Loucy (cell line): ENCODE results near the gene SCIMP.

Experiments
- H2AFZ ChIP-seq: fragments of 200-600 bp; sonication (generic); 2 replicates; pipeline ENCODE4 v1.6.0; 2016; ENCODE audit warnings: antibody characterized with exemption, mild to moderate bottlenecking, low read length, moderate library complexity
- H3F3A ChIP-seq: fragments of 200-600 bp; 2 replicates; pipeline ENCODE4 v1.6.0; 2016; ENCODE audit warnings: antibody characterized with exemption, low read depth, mild to moderate bottlenecking
- H3K27me3 ChIP-seq: fragments of 200-600 bp; sonication (generic); 2 replicates; pipeline ENCODE4 v1.6.1; 2014; ENCODE audit warnings: low read length, mild to moderate bottlenecking; ENCODE audit not compliant: insufficient read depth, poor library complexity, severe bottlenecking
- H3K36me3 ChIP-seq: fragments of 200-600 bp; sonication (generic); 2 replicates; pipeline ENCODE4 v1.6.1; 2016; ENCODE audit warnings: low read length; ENCODE audit not compliant: insufficient read depth
- H3K4me1 ChIP-seq: fragments of 200-600 bp; sonication (generic); 2 replicates; pipeline ENCODE4 v1.5.1; 2014; ENCODE audit warnings: low read length, mild to moderate bottlenecking; ENCODE audit not compliant: insufficient read depth, poor library complexity, severe bottlenecking
- H3K4me2 ChIP-seq: fragments of 200-600 bp; sonication (generic); 2 replicates; pipeline ENCODE4 v1.6.0; 2014; ENCODE audit warnings: antibody characterized with exemption, low read length, low read depth, mild to moderate bottlenecking; ENCODE audit not compliant: poor library complexity, severe bottlenecking
- H3K4me3 ChIP-seq: fragments of 200-600 bp; sonication (generic); 2 replicates; pipeline ENCODE4 v1.5.1; 2014; ENCODE audit warnings: low read length, mild to moderate bottlenecking, mixed read lengths; ENCODE audit not compliant: poor library complexity, severe bottlenecking
- H3K79me2 ChIP-seq: fragments of 200-600 bp; sonication (generic); 2 replicates; pipeline ENCODE4 v1.6.1; 2014; ENCODE audit warnings: low read length; ENCODE audit not compliant: insufficient read depth
- H3K9ac ChIP-seq: fragments of 200-600 bp; sonication (generic); 2 replicates; pipeline ENCODE4 v1.6.0; 2014; ENCODE audit warnings: mild to moderate bottlenecking, low read depth, low read length, moderate library complexity; ENCODE audit not compliant: poor library complexity, severe bottlenecking
- H3K9me2 ChIP-seq: fragments of 200-600 bp; sonication (generic); replicated peaks from 2 replicates; pipeline ENCODE4 v1.6.1; 2016; ENCODE audit warnings: low read depth, low read length, mixed read lengths
- H3K9me3 ChIP-seq: fragments of 200-600 bp; sonication (generic); 2 replicates; pipeline ENCODE4 v1.6.1; 2014; ENCODE audit warnings: mild to moderate bottlenecking, antibody characterized with exemption, low read length, low read depth; ENCODE audit not compliant: insufficient read depth
- H4K20me1 ChIP-seq: fragments of 200-600 bp; sonication (generic); 2 replicates; pipeline ENCODE4 v1.6.0; 2014; ENCODE audit warnings: antibody characterized with exemption, low read length, mild to moderate bottlenecking; ENCODE audit not compliant: insufficient read depth, poor library complexity, severe bottlenecking
- EZH2phosphoT487 ChIP-seq: fragments of 200-600 bp; IDR thresholded peaks from 2 replicates; pipeline ENCODE4 v1.6.1; 2018; ENCODE audit warnings: antibody characterized with exemption, mild to moderate bottlenecking, moderate library complexity, borderline replicate concordance
- TF ChIP-seq, protein P1 (sequence below): fragments of 200-600 bp; sonication (generic); conservative IDR thresholded peaks from 2 replicates; pipeline ENCODE4 v1.5.1; 2014; ENCODE audit warnings: mild to moderate bottlenecking, antibody characterized with exemption, low read length

Gene SCIMP

GRCh38 chr17:5210614-5211252, 23.9 kb downstream of the SCIMP start:
- Histone ChIP-seq H3K79me2 (no peaks in the 10 kb centered on the region), H3K9me3 (no peaks in the 10 kb centered on the region), H3K27me3 (no peaks in the 10 kb centered on the region), H3F3A (no peaks in the 10 kb centered on the region), H3K4me1 (no peaks in the 10 kb centered on the region), H3K9me2 (no peaks in the 10 kb centered on the region), H3K4me2 (no peak overlapping the region), H4K20me1 (no peaks in the 10 kb centered on the region), H3K4me3 (no peak overlapping the region), H2AFZ (no peak overlapping the region), H3K36me3 (no peaks in the 10 kb centered on the region), H3K9ac (no peak overlapping the region)
- TF ChIP-seq, protein P1, sequence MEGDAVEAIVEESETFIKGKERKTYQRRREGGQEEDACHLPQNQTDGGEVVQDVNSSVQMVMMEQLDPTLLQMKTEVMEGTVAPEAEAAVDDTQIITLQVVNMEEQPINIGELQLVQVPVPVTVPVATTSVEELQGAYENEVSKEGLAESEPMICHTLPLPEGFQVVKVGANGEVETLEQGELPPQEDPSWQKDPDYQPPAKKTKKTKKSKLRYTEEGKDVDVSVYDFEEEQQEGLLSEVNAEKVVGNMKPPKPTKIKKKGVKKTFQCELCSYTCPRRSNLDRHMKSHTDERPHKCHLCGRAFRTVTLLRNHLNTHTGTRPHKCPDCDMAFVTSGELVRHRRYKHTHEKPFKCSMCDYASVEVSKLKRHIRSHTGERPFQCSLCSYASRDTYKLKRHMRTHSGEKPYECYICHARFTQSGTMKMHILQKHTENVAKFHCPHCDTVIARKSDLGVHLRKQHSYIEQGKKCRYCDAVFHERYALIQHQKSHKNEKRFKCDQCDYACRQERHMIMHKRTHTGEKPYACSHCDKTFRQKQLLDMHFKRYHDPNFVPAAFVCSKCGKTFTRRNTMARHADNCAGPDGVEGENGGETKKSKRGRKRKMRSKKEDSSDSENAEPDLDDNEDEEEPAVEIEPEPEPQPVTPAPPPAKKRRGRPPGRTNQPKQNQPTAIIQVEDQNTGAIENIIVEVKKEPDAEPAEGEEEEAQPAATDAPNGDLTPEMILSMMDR, result no peak
- no peak for TF ChIP-seq EZH2phosphoT487

- H3K36me3 ChIP-seq, result no peaks in the 10 kb centered on the region
- H3K9ac ChIP-seq, result no peak overlapping the region
- H3K27me3 ChIP-seq, result no peaks in the 10 kb centered on the region
- H3K4me2 ChIP-seq, result no peak overlapping the region
- H2AFZ ChIP-seq, result no peak overlapping the region
- TF ChIP-seq, protein P1, result no peak
- no peak for TF ChIP-seq EZH2phosphoT487
- H3K4me1 ChIP-seq, result no peaks in the 10 kb centered on the region
- H3K9me2 ChIP-seq, result no peaks in the 10 kb centered on the region
- no peaks in the 10 kb centered on the region for H3K9me3 ChIP-seq
- no peaks in the 10 kb centered on the region for H4K20me1 ChIP-seq
- H3F3A ChIP-seq, result no peaks in the 10 kb centered on the region
- no peak overlapping the region for H3K4me3 ChIP-seq
- H3K79me2 ChIP-seq, result no peaks in the 10 kb centered on the region
Observed at GRCh38 chr17:5210091-5210490, 24.6 kb downstream of the SCIMP start.

DNA sequence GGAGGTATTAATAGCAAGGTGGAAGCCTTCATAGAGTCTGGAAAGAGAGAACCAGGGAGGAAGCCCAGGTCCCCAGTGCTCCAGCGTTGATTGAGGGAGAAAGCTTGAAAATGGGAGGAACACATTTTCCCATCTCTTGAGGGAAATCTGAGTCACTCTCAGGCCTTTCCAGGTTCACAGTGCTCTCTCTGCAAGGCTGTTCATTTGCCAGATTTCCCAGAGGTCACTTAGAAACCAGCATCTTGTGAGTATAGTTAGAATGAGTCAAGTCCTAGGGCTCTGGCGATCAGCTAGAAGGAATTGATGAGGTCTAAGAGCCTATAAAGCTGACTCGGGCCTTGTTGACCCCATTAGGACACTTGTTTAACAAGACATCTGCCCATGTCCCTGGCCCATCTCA, 25.3 kb downstream of the SCIMP start:
- no peaks in the 10 kb centered on the region for H3K9me2 ChIP-seq
- no peaks in the 10 kb centered on the region for H3K9me3 ChIP-seq
- H3K36me3 ChIP-seq, result no peaks in the 10 kb centered on the region
- no peaks in the 10 kb centered on the region for H3F3A ChIP-seq
- no peak overlapping the region for H2AFZ ChIP-seq
- H3K4me1 ChIP-seq, result no peaks in the 10 kb centered on the region
- H3K4me3 ChIP-seq, result no peak overlapping the region
- H3K4me2 ChIP-seq, result no peak overlapping the region
- no peak overlapping the region for H3K9ac ChIP-seq
- H3K79me2 ChIP-seq, result no peaks in the 10 kb centered on the region
- no peaks in the 10 kb centered on the region for H3K27me3 ChIP-seq
- no peaks in the 10 kb centered on the region for H4K20me1 ChIP-seq
- TF ChIP-seq, protein P1, result no peak
